Liver (tissue), 9 donors: Measurements from ENCODE around the gene IFITM10. TPM values are rescaled to one million over a fixed set of nuclear protein-coding genes. Genes with fewer than 3 reads are reported as not detected.

Experiments
- DNase-seq: peaks from one replicate; pipeline ENCODE4 v3.0.0-alpha.2; 2017; ENCODE audit warnings: low spot score
- H3K27ac ChIP-seq, 2 donors: one replicate each; pipeline ENCODE4 v1.7.0; 2013; ENCODE audit warnings: inconsistent platforms in 2 of 2, low read length in 2 of 2, control low read depth in 1 of 2, low read depth in 1 of 2, mild to moderate bottlenecking in 1 of 2
- H3K27me3 ChIP-seq, 4 donors: one replicate each; pipeline versions ENCODE4 v1.6.1 to v1.7.0; 2013; ENCODE audit warnings: low read length in 3 of 4, inconsistent platforms in 1 of 4, mild to moderate bottlenecking in 1 of 4, moderate library complexity in 1 of 4; ENCODE audit not compliant: control insufficient read depth in 4 of 4, insufficient read depth in 4 of 4
- H3K36me3 ChIP-seq, 4 donors: one replicate each; pipeline versions ENCODE4 v1.6.1 to v1.7.0; 2013; ENCODE audit warnings: low read length in 3 of 4, mild to moderate bottlenecking in 3 of 4, low read depth in 1 of 4, moderate library complexity in 1 of 4; ENCODE audit not compliant: control insufficient read depth in 4 of 4, insufficient read depth in 3 of 4
- H3K4me1 ChIP-seq, 4 donors: one replicate each; pipeline versions ENCODE4 v1.6.1 to v1.7.0; 2013; ENCODE audit warnings: low read length in 3 of 4, mild to moderate bottlenecking in 3 of 4, moderate library complexity in 1 of 4; ENCODE audit not compliant: control insufficient read depth in 4 of 4, insufficient read depth in 4 of 4
- H3K4me3 ChIP-seq, 3 donors: one replicate each; pipeline versions ENCODE4 v1.6.1 to v1.7.0; 2013; ENCODE audit warnings: low read length in 3 of 3, control low read depth in 1 of 3, low read depth in 1 of 3, mild to moderate bottlenecking in 1 of 3
- H3K9ac ChIP-seq, 2 donors: one replicate each; pipeline ENCODE4 v1.7.0; 2013; ENCODE audit warnings: low read length in 2 of 2, mild to moderate bottlenecking in 2 of 2, moderate library complexity in 2 of 2, control low read depth in 1 of 2, low read depth in 1 of 2
- H3K9me3 ChIP-seq, 4 donors: one replicate each; pipeline versions ENCODE4 v1.6.1 to v1.7.0; 2013; ENCODE audit warnings: low read length in 3 of 4; ENCODE audit not compliant: control insufficient read depth in 4 of 4
- EGR1 ChIP-seq, 2 donors: IDR thresholded peaks; 2 replicates each; pipeline ENCODE4 v1.6.1; 2016 to 2018; ENCODE audit warnings: antibody characterized with exemption in 2 of 2, low read depth in 2 of 2
- FOXA1 ChIP-seq: IDR thresholded peaks from 2 replicates; pipeline ENCODE4 v1.6.1; 2016; ENCODE audit warnings: antibody characterized with exemption
- FOXA2 ChIP-seq: IDR thresholded peaks from 2 replicates; pipeline ENCODE4 v1.6.1; 2016; ENCODE audit warnings: antibody characterized with exemption
- GABPA ChIP-seq, 2 donors: IDR thresholded peaks in 1 of 2; conservative IDR thresholded peaks in 1 of 2; 2 replicates each; pipeline ENCODE4 v1.6.1; 2016; ENCODE audit warnings: antibody characterized with exemption in 2 of 2, mild to moderate bottlenecking in 1 of 2, moderate library complexity in 1 of 2
- HNF4A ChIP-seq, 2 donors: conservative IDR thresholded peaks; 2 replicates each; pipeline ENCODE4 v1.6.1; 2016; ENCODE audit warnings: antibody characterized with exemption in 2 of 2, mild to moderate bottlenecking in 2 of 2
- HNF4G ChIP-seq: IDR thresholded peaks from 2 replicates; pipeline ENCODE4 v1.6.1; 2016; ENCODE audit warnings: antibody characterized with exemption
- JUND ChIP-seq, 2 donors: IDR thresholded peaks; 2 replicates each; pipeline ENCODE4 v1.6.1; 2016; ENCODE audit warnings: antibody characterized with exemption in 2 of 2
- NR2F2 ChIP-seq: IDR thresholded peaks from 2 replicates; pipeline ENCODE4 v1.6.1; 2016; ENCODE audit warnings: antibody characterized with exemption
- RXRA ChIP-seq, 2 donors: IDR thresholded peaks; 2 replicates each; pipeline ENCODE4 v1.6.1; 2017 to 2018; ENCODE audit warnings: antibody characterized with exemption in 2 of 2, mild to moderate bottlenecking in 1 of 2
- SP1 ChIP-seq: IDR thresholded peaks from 2 replicates; pipeline ENCODE4 v1.6.1; 2018; ENCODE audit warnings: antibody characterized with exemption, mild to moderate bottlenecking
- TAF1 ChIP-seq: conservative IDR thresholded peaks from 2 replicates; pipeline ENCODE4 v1.6.1; 2016; ENCODE audit warnings: antibody characterized with exemption, mild to moderate bottlenecking
- YY1 ChIP-seq: IDR thresholded peaks from 2 replicates; pipeline ENCODE4 v1.6.1; 2016; ENCODE audit warnings: antibody characterized with exemption, mild to moderate bottlenecking
- WGBS: extraction: QIAGEN DNeasy Blood & Tissue Kit; methylation state at CpG from one replicate; pipeline ENCODE4 v1.1.7; 2013; 5-methylcytosine and 5-hydroxymethylcytosine counted together
- polyA plus RNA-seq, 2 donors: library from polyadenylated mRNA; stranded (reverse) in 1 of 2; unstranded in 1 of 2; fragments of 200-250 nt in 1 of 2; fragments of >200 nt in 1 of 2; fragmentation: Nextera tagmentation in 1 of 2; extraction: Ambion mirVana in 1 of 2; gene quantifications; one replicate each; pipeline versions ENCODE4 v1.2.1 to v1.2.3, GENCODE V29; 2013 to 2015
- total RNA-seq, 2 donors: library from RNA; depleted of rRNA; stranded (reverse); fragments of >200 nt; gene quantifications; one replicate each; pipeline ENCODE4 v1.2.3, GENCODE V29; 2014
- TF ChIP-seq, protein P1 (sequence below): IDR thresholded peaks from 2 replicates; pipeline ENCODE4 v1.6.1; 2016; ENCODE audit warnings: antibody characterized with exemption, mild to moderate bottlenecking
- TF ChIP-seq, protein P2 (sequence below): fragments of 150-350 bp; IDR thresholded peaks from 2 replicates; pipeline ENCODE4 v1.5.1; 2017; ENCODE audit warnings: improper control_type of control experiment, low read depth, low read length; ENCODE audit not compliant: missing input control
- TF ChIP-seq, protein P3 (sequence below): IDR thresholded peaks from 2 replicates; pipeline ENCODE4 v1.6.1; 2016; ENCODE audit warnings: antibody characterized with exemption
- TF ChIP-seq, protein P4 (sequence below): IDR thresholded peaks from 2 replicates; pipeline ENCODE4 v1.6.1; 2016; ENCODE audit warnings: antibody characterized with exemption
- TF ChIP-seq, protein P5 (sequence below): IDR thresholded peaks from 2 replicates; pipeline ENCODE4 v1.6.1; 2016; ENCODE audit warnings: antibody characterized with exemption
- donor health status: healthy.
- donor health status: healthy.
- donor health status: healthy.
- donor health status: healthy.
- donor health status: healthy.

IFITM10 gene
- total and polyA plus RNA-seq, 4 donors = 0.14 to 8.5 (median 1.8) TPM

DNA sequence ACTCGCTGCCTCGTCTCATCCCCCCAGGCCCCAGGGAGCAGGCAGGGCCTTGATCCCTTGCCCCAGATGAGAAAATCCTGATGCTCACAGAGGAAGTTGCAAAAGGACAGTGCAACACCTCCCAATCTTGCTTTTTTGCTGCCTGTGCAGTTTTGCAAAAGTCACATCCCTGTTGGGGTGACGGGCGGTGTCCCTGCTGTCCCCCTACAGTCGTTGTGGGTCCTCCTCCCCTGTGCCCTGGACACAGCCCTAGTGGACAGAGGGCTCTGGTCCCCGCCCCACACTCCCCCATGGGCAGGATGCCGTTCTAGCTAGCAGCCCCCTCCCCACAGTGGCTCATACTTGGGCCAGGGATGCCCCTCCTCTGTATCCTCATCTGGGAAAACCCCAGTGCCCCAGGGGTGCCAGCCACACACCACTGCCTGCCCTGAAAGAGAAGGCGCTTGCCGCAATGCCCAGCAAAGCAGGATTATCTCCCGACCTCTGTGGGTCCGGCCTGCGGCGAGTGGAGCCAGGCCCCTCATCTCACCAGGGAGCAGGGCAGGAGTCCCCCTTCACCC lies 31.7 kb upstream of the IFITM10 start:
- Histone ChIP-seq H3K36me3 (no peaks in the 10 kb centered on the region), H3K27me3 (no peaks in the 10 kb centered on the region), H3K4me1 (peaks cover 0 to 4% (median 0%) of the 10 kb centered on the region in 4 donors), H3K27ac (no peak overlapping the region), H3K9me3 (no peaks in the 10 kb centered on the region), H3K4me3 (no peak overlapping the region), H3K9ac (no peak overlapping the region)
- WGBS = 79% methylated on average over 13 of the region's 13 CpGs
- no peak for TF ChIP-seq YY1
- TF ChIP-seq RXRA (IDR thresholded peaks at IDR 0.05) = no peak
- no peak for TF ChIP-seq EGR1 (IDR thresholded peaks at IDR 0.05; ENCODE audit: low read depth in 2 of 2)
- TF ChIP-seq SP1 = no peak
- no peak for TF ChIP-seq GABPA (IDR thresholded peaks at IDR 0.05 in 1 of 2, conservative IDR thresholded peaks at IDR 0.05 in 1 of 2)
- TF ChIP-seq FOXA2 = no peak
- no peak for TF ChIP-seq NR2F2
- TF ChIP-seq HNF4A (conservative IDR thresholded peaks at IDR 0.05) = no peak
- no peak for TF ChIP-seq HNF4G
- no peak for TF ChIP-seq FOXA1
- TF ChIP-seq, protein P1, sequence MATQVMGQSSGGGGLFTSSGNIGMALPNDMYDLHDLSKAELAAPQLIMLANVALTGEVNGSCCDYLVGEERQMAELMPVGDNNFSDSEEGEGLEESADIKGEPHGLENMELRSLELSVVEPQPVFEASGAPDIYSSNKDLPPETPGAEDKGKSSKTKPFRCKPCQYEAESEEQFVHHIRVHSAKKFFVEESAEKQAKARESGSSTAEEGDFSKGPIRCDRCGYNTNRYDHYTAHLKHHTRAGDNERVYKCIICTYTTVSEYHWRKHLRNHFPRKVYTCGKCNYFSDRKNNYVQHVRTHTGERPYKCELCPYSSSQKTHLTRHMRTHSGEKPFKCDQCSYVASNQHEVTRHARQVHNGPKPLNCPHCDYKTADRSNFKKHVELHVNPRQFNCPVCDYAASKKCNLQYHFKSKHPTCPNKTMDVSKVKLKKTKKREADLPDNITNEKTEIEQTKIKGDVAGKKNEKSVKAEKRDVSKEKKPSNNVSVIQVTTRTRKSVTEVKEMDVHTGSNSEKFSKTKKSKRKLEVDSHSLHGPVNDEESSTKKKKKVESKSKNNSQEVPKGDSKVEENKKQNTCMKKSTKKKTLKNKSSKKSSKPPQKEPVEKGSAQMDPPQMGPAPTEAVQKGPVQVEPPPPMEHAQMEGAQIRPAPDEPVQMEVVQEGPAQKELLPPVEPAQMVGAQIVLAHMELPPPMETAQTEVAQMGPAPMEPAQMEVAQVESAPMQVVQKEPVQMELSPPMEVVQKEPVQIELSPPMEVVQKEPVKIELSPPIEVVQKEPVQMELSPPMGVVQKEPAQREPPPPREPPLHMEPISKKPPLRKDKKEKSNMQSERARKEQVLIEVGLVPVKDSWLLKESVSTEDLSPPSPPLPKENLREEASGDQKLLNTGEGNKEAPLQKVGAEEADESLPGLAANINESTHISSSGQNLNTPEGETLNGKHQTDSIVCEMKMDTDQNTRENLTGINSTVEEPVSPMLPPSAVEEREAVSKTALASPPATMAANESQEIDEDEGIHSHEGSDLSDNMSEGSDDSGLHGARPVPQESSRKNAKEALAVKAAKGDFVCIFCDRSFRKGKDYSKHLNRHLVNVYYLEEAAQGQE = no peak
- TF ChIP-seq, protein P2, sequence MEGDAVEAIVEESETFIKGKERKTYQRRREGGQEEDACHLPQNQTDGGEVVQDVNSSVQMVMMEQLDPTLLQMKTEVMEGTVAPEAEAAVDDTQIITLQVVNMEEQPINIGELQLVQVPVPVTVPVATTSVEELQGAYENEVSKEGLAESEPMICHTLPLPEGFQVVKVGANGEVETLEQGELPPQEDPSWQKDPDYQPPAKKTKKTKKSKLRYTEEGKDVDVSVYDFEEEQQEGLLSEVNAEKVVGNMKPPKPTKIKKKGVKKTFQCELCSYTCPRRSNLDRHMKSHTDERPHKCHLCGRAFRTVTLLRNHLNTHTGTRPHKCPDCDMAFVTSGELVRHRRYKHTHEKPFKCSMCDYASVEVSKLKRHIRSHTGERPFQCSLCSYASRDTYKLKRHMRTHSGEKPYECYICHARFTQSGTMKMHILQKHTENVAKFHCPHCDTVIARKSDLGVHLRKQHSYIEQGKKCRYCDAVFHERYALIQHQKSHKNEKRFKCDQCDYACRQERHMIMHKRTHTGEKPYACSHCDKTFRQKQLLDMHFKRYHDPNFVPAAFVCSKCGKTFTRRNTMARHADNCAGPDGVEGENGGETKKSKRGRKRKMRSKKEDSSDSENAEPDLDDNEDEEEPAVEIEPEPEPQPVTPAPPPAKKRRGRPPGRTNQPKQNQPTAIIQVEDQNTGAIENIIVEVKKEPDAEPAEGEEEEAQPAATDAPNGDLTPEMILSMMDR = no peak
- TF ChIP-seq, protein P3, sequence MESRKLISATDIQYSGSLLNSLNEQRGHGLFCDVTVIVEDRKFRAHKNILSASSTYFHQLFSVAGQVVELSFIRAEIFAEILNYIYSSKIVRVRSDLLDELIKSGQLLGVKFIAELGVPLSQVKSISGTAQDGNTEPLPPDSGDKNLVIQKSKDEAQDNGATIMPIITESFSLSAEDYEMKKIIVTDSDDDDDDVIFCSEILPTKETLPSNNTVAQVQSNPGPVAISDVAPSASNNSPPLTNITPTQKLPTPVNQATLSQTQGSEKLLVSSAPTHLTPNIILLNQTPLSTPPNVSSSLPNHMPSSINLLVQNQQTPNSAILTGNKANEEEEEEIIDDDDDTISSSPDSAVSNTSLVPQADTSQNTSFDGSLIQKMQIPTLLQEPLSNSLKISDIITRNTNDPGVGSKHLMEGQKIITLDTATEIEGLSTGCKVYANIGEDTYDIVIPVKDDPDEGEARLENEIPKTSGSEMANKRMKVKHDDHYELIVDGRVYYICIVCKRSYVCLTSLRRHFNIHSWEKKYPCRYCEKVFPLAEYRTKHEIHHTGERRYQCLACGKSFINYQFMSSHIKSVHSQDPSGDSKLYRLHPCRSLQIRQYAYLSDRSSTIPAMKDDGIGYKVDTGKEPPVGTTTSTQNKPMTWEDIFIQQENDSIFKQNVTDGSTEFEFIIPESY = no peak
- TF ChIP-seq, protein P4, sequence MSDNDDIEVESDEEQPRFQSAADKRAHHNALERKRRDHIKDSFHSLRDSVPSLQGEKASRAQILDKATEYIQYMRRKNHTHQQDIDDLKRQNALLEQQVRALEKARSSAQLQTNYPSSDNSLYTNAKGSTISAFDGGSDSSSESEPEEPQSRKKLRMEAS = no peak
- DNase-seq = no peak

DNA sequence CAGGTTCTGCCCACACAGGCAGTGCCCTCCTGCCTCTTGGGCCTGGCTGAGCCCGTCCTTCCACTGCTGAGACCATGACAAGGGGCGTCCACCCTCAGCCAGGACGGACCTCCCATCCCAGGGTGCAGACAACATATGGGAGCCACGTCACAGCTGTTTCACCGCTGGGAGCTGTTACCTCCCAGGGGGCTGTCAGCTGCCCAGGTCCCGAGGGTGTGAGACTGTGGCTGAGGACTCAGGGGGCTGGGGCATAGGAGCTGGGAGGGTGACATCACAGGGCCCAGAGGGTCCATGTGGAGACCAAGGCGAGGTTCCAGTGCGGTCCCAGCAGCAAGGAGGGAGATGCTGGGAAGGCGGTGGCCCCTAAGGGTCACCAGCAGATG lies 31.2 kb upstream of the IFITM10 start:
- H3K9ac ChIP-seq = no peak overlapping the region
- H3K4me1 ChIP-seq = peaks cover 0 to 4% (median 0%) of the 10 kb centered on the region in 4 donors
- H3K27me3 ChIP-seq = no peaks in the 10 kb centered on the region
- DNase-seq = no peak
- peak overlapping the region in 1 of 2 donors; percentile 10 for H3K27ac ChIP-seq
- WGBS = 91% methylated on average over 9 of the region's 9 CpGs
- no peaks in the 10 kb centered on the region for H3K36me3 ChIP-seq
- no peak overlapping the region for H3K4me3 ChIP-seq
- H3K9me3 ChIP-seq = no peaks in the 10 kb centered on the region
- TF ChIP-seq, protein P5, sequence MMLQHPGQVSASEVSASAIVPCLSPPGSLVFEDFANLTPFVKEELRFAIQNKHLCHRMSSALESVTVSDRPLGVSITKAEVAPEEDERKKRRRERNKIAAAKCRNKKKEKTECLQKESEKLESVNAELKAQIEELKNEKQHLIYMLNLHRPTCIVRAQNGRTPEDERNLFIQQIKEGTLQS = no peak
- TF ChIP-seq HNF4G (no peak), GABPA (IDR thresholded peaks at IDR 0.05 in 1 of 2, conservative IDR thresholded peaks at IDR 0.05 in 1 of 2) (no peak), TAF1 (no peak), EGR1 (IDR thresholded peaks at IDR 0.05; ENCODE audit: low read depth in 2 of 2) (no peak), HNF4A (conservative IDR thresholded peaks at IDR 0.05) (no peak), NR2F2 (no peak), RXRA (IDR thresholded peaks at IDR 0.05) (no peak), JUND (IDR thresholded peaks at IDR 0.05) (no peak), FOXA1 (no peak), YY1 (no peak), SP1 (no peak), FOXA2 (no peak)
- TF ChIP-seq, protein P4 = no peak
- TF ChIP-seq, protein P3 = no peak
- TF ChIP-seq, protein P1 = no peak
